ENCODE measurements around the gene GRIK4.
"Not testable (repeated sequence)": the region's sequence is repeated elsewhere in the genome, so short reads cannot be mapped to it uniquely, and the experiment has no call there.

Gene GRIK4

DNA sequence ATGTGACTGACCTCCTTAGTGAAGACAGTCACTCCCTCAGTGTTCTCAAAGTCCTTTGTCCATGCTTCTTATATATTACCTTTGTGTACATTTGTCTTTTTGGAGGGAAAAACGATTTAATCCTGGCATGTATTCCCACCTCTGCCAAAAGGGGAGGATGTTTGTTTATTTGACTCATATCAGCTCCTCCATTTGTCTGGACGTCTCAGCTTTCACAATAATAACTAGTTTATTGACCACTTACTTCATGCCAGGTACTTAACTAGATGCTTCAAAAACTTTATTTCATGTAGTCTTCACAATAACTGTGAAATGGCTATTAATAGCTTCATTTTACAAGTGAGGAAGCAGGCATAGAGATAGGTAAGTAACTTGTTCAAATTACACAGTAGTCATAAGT lies 517.6 kb downstream of the GRIK4 start:
- H3K36me3 ChIP-seq (ENCODE audit: low read depth): peaks cover 4% of the 10 kb centered on the region; the same call in 1 of the 2 replicates
- no peaks in the 10 kb centered on the region for H3K9me3 ChIP-seq (ENCODE audit: severe bottlenecking)
- DNase-seq (ENCODE audit: low spot score): no peak
- no peaks in the 10 kb centered on the region for H3K27me3 ChIP-seq (ENCODE audit: insufficient read depth, poor library complexity, severe bottlenecking)
- TF ChIP-seq CTCF (IDR thresholded peaks at IDR 0.05; ENCODE audit: poor library complexity, severe bottlenecking): no peak
- ATAC-seq (ENCODE audit: low read depth): no peak
- H3K27ac ChIP-seq (ENCODE audit: poor library complexity, severe bottlenecking): no peak overlapping the region
- H3K4me3 ChIP-seq (ENCODE audit: severe bottlenecking): no peak overlapping the region
- peaks cover 10% of the 10 kb centered on the region for H3K4me1 ChIP-seq (ENCODE audit: insufficient read depth, poor library complexity, severe bottlenecking)

GRCh38 chr11:121029813-121030445 lies 518.4 kb downstream of the GRIK4 start:
- no peaks in the 10 kb centered on the region for H3K27me3 ChIP-seq (ENCODE audit: insufficient read depth, poor library complexity, severe bottlenecking)
- peaks cover 6% of the 10 kb centered on the region for H3K4me1 ChIP-seq (ENCODE audit: insufficient read depth, poor library complexity, severe bottlenecking)
- DNase-seq (ENCODE audit: low spot score) (no peak), ATAC-seq (ENCODE audit: low read depth) (no peak)
- H3K27ac ChIP-seq (ENCODE audit: poor library complexity, severe bottlenecking): no peak overlapping the region
- no peak overlapping the region for H3K4me3 ChIP-seq (ENCODE audit: severe bottlenecking)
- TF ChIP-seq CTCF (IDR thresholded peaks at IDR 0.05; ENCODE audit: poor library complexity, severe bottlenecking): no peak
- H3K36me3 ChIP-seq (ENCODE audit: low read depth): peaks cover 4% of the 10 kb centered on the region; the same call in 1 of the 2 replicates
- no peaks in the 10 kb centered on the region for H3K9me3 ChIP-seq (ENCODE audit: severe bottlenecking)

DNA sequence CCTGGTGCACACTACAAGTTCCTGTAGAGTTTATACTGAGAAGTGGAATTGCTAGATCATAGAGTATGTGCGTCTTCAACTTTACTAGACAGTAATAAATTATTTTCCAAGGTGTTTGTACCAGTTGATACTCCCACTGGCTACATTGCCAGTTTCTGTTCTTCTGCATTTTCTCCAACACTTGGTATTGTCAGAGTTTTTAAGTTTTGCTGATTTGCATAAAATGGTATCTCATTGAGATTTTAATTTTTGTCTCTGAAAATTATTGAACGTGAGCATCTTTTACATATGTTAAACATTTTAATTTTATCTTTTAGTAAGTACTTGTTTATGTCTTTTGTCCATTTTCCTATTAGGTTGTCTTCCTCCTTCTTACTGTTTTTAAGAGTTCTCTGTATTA lies 519.6 kb downstream of the GRIK4 start:
- Histone ChIP-seq H3K36me3 (ENCODE audit: low read depth) (peaks cover 4% of the 10 kb centered on the region; the same call in 1 of the 2 replicates), H3K27ac (ENCODE audit: poor library complexity, severe bottlenecking) (no peak overlapping the region), H3K4me1 (ENCODE audit: insufficient read depth, poor library complexity, severe bottlenecking) (no peaks in the 10 kb centered on the region), H3K4me3 (ENCODE audit: severe bottlenecking) (no peak overlapping the region), H3K27me3 (ENCODE audit: insufficient read depth, poor library complexity, severe bottlenecking) (no peaks in the 10 kb centered on the region), H3K9me3 (ENCODE audit: severe bottlenecking) (no peaks in the 10 kb centered on the region)
- DNase-seq (ENCODE audit: low spot score): no peak
- ATAC-seq (ENCODE audit: low read depth): no peak
- TF ChIP-seq CTCF (IDR thresholded peaks at IDR 0.05; ENCODE audit: poor library complexity, severe bottlenecking): no peak

GRCh38 chr11:121031648-121032047 lies 520.1 kb downstream of the GRIK4 start:
- not testable (repeated sequence) for DNase-seq (ENCODE audit: low spot score); ATAC-seq (ENCODE audit: low read depth)

DNA sequence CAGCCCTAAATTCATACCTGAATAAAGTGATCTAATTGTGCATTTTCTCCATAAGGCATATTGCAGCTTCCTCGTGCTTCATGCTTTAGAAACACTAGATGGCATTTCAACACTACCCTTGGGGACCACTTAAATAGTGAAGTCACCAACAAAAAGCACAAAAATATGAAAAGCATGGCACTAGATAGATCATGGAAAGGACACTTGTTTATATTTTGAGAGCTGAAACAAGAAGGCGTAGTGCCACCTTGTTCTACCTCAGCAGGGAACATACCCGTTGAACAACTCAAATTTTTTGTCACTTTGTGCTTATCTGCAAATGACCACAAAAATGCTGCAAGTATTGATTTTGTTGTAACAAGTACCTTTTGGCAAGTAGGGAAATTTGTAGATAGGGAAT lies 521.0 kb downstream of the GRIK4 start:
- ATAC-seq (ENCODE audit: low read depth) (no peak), DNase-seq (ENCODE audit: low spot score) (no peak)
- Histone ChIP-seq H3K4me3 (ENCODE audit: severe bottlenecking) (no peak overlapping the region), H3K27me3 (ENCODE audit: insufficient read depth, poor library complexity, severe bottlenecking) (no peaks in the 10 kb centered on the region), H3K4me1 (ENCODE audit: insufficient read depth, poor library complexity, severe bottlenecking) (no peaks in the 10 kb centered on the region), H3K9me3 (ENCODE audit: severe bottlenecking) (no peaks in the 10 kb centered on the region), H3K27ac (ENCODE audit: poor library complexity, severe bottlenecking) (no peak overlapping the region), H3K36me3 (ENCODE audit: low read depth) (peaks cover 1% of the 10 kb centered on the region; the same call in 1 of the 2 replicates)
- TF ChIP-seq CTCF (IDR thresholded peaks at IDR 0.05; ENCODE audit: poor library complexity, severe bottlenecking): no peak

More at GRCh38 chr11:121031648-121032047, 520.1 kb downstream of the GRIK4 start:
- not testable (repeated sequence) for H3K27me3 ChIP-seq (ENCODE audit: insufficient read depth, poor library complexity, severe bottlenecking); H3K4me1 ChIP-seq (ENCODE audit: insufficient read depth, poor library complexity, severe bottlenecking); H3K4me3 ChIP-seq (ENCODE audit: severe bottlenecking); H3K36me3 ChIP-seq (ENCODE audit: low read depth); H3K9me3 ChIP-seq (ENCODE audit: severe bottlenecking); H3K27ac ChIP-seq (ENCODE audit: poor library complexity, severe bottlenecking)

Data from RWPE2 (cell line).